NT2/D1 (cell line): Measurements from ENCODE around the gene ANKRD6.

Experiments
- SUZ12 ChIP-seq: IDR thresholded peaks from 2 replicates; pipeline ENCODE4 v1.6.1; 2011; ENCODE audit not compliant: insufficient read length, insufficient read depth; ENCODE audit errors: extremely low read depth
- ZNF274 ChIP-seq: IDR thresholded peaks from 2 replicates; pipeline ENCODE4 v1.6.1; 2011; ENCODE audit warnings: mild to moderate bottlenecking, low read depth, low read length

DNA sequence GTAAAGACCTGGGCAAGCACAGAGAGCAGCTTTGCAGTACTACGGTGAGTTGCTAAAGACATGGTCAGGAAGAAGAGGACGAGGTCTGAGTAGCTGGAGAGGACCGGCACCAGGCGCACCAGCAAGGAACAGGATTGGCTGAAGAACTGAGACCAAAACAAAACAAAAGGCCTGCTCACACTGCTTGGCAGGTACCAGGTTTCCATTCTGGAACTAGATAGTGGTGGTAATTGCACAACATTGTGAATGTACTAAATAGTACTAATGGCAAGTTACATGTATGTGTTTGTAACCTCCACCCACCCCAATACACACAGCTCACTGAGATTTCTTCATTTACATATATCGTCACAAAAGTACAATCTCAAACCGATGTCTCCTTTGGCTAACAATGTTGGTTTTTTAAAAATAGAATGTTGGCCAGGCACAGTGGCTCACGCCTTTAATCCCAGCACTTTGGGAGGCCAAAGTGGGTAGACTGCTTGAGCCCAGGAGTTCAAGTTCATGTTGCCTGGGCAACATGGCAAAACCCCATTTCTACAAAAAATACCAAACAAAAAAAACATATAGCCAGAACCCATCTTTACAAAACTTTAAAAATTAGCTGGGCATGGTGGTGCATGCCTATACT lies 238.1 kb downstream of the ANKRD6 start:
- TF ChIP-seq ZNF274 (no peak), SUZ12 (no peak)
